ENCODE results near the gene REC8. TPM values are rescaled to one million over a fixed set of nuclear protein-coding genes. Genes with fewer than 3 reads are reported as not detected.

The REC8 gene
- polyA plus RNA-seq, 3 donors = 64.2 to 76.7 (median 67.2) TPM

DNA sequence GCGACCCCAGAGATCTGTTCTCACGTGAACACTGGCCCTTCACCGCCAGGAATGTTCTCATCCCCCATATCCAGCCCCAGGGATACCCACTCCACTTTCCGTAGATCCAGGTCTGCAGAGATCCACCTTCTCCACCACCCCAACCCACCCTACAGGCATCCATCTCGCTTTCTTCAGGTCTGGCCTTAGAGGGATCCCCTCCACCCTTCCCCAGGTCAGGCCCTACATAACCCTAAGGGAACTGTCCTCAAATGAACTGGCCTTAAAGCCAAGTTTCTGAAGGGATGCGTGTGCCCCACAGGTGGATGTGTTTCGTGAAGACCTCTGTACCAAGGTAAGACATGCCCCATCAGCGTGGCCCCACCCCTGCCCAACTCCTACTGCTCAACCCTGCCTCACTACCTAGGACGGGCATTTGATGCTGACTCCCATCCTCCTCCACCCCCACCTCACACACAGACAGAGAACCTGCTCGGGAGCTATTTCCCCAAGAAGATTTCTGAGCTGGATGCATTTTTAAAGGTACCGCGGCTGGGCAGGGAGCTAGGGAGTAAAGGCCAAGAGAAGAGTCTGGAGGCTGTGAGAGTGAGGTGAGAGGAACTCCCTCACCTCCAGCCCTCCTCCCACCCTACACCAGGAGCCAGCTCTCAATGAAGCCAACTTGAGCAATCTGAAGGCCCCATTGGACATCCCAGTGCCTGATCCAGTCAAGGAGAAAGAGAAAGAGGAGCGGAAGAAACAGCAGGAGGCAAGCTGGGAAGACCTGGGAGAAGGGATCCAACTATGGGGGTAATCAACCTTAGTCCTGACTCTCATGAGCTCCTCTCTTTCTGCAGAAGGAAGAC, 35.0 kb upstream of the REC8 start:
- no peak for DNase-seq (ENCODE audit: extremely low read depth in 1 of 11, low read depth in 9 of 11, low spot score in 4 of 11)

DNA sequence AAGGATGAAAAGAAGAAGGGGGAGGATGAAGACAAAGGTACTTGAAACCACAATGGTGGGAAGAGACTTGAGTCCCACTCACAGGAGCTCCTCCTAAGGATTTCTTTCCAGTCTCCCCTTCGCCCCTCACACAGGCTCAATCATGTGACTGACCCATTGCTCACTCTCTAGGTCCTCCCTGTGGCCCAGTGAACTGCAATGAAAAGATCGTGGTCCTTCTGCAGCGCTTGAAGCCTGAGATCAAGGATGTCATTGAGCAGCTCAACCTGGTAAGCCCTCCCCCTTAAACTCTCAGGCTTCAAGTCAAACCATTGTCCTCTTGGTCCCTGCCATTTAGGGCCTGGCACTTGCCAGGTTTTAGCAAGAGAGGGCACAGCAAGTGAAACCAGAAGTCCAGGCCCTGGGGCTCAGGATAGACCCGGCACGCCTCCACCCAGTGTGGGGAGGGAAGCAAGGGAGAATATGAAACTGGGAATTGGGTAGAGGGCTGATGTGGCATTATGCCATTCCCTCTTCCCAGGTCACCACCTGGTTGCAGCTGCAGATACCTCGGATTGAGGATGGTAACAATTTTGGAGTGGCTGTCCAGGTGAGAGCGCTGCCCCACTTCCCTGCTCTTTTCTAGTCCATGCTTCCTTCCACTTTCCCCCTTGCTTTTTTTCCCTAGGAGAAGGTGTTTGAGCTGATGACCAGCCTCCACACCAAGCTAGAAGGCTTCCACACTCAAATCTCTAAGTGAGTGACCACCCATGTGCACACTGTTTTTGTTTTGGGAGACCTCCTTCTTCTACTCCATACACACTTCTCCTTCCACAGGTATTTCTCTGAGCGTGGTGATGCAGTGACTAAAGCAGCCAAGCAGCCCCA, 34.1 kb upstream of the REC8 start:
- no peak for DNase-seq (ENCODE audit: extremely low read depth in 1 of 11, low read depth in 9 of 11, low spot score in 4 of 11)

DNA sequence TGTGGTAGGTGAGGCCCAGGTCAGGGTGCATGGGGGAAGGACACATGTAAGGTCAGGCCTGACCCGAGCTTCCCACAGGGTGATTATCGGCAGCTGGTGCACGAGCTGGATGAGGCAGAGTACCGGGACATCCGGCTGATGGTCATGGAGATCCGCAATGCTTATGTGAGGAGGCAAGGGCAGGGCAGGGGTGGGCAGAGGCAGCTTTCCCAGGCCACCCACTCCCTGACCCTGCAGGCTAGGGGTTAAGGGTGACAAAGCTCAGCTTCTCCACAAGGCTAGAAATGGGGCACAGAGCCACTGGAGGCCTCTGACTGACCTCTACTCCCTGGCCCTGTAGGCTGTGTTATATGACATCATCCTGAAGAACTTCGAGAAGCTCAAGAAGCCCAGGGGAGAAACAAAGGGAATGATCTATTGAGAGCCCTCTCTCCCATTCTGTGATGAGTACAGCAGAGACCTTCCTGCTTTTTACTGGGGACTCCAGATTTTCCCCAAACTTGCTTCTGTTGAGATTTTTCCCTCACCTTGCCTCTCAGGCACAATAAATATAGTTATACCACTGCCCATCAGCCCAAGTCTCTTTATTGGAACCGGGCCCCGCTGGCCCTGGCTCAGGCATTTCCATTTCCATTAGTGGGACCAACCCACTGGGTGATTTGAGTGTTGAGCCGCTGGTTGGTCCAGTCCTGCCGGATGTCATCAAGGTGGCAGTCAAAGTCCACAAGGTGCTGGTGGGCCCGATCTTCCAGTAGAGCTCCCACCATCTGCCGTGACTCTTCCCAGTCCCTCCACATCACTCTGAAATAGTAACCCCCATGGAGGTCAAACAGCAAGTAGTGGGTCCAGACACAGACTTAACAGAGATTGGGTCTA, 33.2 kb upstream of the REC8 start:
- DNase-seq (ENCODE audit: extremely low read depth in 1 of 11, low read depth in 9 of 11, low spot score in 4 of 11) = no peak

DNA sequence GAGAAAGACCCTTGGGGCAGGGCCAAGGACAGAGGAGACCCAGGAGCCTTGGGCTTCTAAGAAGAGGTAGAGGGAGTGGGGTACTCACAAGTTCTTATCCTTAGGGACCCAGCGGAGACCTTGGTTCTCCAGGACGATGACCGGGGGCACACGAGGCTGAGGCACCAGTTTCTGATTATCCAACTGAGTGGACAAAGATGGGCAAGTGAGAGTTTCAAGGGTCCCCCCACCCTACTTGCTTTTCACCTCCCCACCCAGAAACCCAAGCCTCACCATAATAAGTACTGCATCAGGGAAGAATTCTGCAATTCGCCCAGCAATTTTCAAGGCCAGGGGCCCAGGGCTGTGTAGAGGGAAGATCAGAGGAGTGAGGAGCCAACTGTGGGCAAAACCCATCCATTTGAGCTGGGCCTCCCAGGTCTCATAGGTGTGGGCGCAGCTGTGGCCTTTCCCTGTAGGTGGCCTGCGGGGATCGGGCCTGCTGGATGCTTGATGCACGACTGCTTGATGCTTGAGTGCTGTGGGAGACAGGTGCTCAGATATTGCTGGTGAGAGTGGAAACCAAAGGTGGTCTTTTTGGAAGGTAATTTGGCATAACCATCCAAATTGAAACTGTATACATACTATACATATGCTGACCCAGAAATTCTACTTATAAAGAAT, 32.5 kb upstream of the REC8 start:
- no peak for DNase-seq (ENCODE audit: extremely low read depth in 1 of 11, low read depth in 9 of 11, low spot score in 4 of 11)

DNA sequence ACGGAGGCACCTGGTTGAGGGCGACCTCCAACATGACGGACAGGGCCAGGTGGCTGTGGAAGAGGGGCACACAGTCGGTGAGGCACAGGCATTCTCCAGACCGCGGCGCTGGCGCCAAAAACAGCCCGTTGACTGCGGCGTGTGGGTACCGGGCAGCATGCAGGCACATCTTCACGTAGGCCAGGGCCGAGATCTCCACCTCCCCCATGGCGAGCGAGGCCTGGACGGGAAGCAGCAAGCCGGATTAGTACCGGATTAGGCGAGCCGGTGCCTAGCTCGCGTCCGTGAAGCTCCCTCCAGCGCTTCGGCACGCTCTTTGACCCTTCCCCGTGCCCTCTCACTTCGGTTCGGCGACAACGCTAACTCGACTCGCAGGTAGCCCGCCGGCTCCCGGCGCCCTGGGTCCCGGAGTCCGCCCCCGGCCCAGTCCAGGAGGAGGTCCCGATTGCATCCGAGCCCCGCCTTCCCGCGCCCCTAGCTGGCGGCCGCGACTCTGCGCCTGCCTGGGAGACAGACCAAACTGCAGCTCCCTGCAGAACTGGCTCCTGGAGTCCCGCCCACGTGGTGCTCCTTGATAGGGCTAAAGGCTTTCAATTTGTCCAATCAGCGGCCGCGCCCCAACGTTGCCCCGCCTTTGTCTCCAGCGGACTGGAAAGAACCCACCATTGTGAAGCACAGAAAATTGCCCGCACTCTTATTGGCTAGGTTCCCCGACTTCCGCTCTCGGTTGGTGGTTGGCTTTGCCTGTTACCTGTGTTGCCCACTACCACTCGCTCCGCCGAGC, 30.6 kb upstream of the REC8 start, which contains the start of gene EMC9:
TSS of gene EMC9 (minus strand) at position 495 of the 784 bp plus-strand sequence. CDS start at position 208, 287 bp downstream.
- DNase-seq (ENCODE audit: extremely low read depth in 1 of 11, low read depth in 9 of 11, low spot score in 4 of 11) = peak; percentile 97 to 100 (median 99)

DNA sequence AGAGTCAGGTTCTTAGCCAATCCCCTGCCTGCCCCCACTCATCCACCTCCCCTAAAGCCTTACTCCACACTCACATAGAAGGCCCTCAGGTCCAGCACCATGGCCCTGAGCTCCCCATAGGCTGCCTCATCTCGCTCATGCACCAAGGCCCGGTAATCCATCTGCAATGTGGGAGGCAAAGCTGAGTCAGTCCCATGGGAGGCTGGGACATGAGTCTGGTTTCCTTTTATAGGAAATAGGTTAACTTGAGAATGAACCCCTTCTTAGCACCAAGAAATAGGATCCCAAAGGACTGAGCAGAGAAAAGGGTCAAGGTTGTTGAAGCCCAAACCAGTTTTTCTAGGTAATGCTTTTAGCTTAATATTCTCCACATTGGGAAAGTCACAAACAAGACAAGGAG, 28.4 kb upstream of the REC8 start:
- no peak for DNase-seq (ENCODE audit: extremely low read depth in 1 of 11, low read depth in 9 of 11, low spot score in 4 of 11)

DNA sequence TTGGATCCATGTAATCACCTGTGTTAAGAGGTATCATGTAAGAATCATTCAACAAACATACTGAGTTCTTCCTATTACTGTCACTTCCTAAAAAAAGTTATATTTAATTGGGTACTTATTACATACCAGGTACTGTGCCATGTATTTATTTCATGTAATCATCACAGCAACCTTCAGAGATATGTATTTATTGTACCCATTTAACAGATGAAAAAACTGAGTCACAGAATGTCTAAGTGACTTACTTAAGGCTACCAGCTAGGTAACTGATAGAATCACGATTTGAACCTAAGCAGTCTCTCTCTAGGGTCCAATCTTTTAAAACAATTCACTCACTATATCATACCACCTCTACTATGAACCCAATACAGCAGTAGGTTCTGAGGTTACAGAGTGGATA, 27.4 kb upstream of the REC8 start:
- no peak for DNase-seq (ENCODE audit: extremely low read depth in 1 of 11, low read depth in 9 of 11, low spot score in 4 of 11)

DNA sequence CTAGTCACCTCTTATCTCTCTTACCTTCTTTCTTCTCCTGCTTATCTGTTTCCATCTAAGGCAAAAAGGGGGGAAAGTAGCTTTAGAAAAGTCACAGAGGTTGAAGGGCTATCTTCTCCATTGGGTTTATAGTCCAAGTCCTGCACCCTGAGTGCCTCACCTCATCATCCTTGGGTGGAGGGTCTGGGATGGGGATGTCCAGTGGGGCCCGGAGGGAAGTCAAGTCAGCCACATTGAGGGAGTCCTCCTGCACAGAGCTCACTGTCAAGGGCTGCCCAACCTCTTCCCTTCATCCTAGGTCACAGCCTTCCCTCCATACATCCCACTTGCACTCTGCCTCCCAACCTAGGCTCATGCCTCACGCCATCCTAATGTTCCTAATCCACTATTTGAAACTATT, 26.7 kb upstream of the REC8 start:
- DNase-seq (ENCODE audit: extremely low read depth in 1 of 11, low read depth in 9 of 11, low spot score in 4 of 11) = no peak

DNA sequence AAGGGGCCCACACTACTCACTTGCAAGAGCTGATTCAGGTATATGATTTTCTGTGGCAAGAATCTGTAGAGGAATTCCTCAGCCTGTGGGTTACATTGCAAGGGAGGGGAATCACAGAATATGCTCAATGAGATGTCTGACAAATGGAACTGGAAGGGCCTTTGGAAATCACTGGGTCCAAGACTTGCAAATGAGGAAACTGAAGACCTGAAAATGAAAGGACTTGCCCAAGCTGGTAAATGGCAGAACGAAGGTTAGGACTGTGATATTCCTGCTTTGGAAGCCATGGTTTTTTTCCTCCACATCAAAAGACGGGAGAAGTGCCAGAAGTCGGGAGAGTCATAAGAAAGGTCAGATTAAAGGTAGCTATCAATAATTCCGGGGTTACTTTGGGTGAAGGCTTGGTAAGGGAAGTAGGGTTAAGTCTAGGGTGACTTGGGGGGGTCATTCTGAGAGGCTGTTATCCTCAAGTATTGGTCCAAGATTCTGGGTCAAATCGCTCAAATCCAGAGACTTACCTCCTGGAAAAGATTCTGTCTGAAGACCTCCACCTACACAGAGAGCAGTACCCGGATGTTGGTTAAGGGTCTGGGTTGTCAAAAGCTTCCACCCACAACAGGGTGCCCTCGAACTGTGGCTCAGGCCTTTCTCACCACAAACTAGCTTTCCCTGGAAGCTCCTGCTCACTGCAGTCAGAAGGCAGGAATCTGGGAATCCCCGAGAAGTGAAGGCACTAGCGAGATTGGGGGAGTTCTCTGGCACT, 26.0 kb upstream of the REC8 start:
- DNase-seq (ENCODE audit: extremely low read depth in 1 of 11, low read depth in 9 of 11, low spot score in 4 of 11) = no peak

DNA sequence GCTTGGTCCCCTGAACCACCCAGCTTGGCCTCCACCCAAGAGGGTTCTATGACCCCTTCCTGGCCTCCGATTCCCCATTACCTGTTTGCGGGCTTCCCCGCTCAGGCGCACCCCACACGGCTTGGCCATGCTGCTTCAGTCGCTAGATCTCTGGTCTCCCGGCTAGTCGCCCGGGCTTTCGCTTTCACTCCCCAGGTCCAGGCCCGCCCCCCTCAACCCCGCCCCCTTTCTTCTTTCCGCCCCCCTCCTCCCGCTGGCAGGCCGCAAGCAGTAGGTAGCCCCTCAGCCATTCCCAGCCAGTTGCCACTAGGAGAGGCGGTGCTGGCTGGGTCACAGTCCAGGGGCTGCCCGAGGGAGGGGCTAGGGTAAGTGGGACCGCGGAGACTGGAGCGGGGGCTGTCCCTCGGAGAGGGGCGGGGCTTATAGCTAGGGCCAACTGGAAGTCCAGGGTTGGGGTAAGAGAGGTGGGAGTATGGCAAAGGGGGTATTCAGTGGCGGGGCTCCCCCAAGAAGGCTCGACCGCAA, 25.4 kb upstream of the REC8 start, which contains the start of gene PSME2:
TSS of gene PSME2 (minus strand) at position 158 of the 525 bp plus-strand sequence. CDS start at position 129, 29 bp downstream.
- peak; percentile 82 to 97 (median 94) for DNase-seq (ENCODE audit: extremely low read depth in 1 of 11, low read depth in 9 of 11, low spot score in 4 of 11)

DNA sequence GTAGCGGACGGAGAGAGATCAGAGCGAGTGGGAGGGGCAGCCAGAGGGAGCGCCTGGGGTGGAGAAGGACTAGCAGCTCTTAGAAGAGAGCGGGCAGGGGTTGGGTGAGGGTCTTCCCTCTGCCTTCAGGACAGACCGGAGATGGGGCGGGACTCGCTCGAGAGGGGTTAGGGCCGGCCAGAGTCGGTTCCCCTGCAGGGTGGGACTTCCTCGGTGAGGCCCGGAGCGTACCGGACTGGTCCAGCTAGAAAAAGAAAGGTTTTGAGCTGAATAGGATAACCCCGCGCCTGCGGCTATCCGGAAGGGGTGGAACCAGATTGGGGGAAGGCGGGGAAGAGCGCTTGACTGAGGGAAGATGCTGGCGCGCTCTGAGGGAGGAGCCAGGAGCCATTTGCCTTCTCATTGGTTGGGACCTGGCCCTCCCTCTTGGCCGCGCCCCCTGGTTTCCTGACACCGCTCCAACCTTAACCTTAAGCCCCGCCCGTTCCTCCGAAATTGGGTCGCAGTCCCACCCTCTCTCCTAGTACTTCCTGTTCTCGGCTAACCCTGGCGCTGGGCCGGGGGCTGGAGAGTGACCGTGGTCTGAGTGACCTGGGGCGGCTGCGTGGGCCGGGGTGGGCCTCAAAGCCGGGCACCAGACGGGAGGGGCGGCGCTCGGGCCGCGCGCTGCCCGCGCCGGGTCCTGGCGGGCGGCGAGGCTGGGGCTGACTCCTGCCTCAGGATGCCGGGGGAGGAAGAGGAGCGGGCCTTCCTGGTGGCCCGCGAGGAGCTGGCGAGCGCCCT, 24.7 kb upstream of the REC8 start, which contains the start of gene RNF31:
TSS of gene RNF31 (plus strand) at position 521 of the 783 bp plus-strand sequence. CDS start at position 722, 201 bp downstream.
- DNase-seq (ENCODE audit: extremely low read depth in 1 of 11, low read depth in 9 of 11, low spot score in 4 of 11) = peak; percentile 92 to 98 (median 97)

DNA sequence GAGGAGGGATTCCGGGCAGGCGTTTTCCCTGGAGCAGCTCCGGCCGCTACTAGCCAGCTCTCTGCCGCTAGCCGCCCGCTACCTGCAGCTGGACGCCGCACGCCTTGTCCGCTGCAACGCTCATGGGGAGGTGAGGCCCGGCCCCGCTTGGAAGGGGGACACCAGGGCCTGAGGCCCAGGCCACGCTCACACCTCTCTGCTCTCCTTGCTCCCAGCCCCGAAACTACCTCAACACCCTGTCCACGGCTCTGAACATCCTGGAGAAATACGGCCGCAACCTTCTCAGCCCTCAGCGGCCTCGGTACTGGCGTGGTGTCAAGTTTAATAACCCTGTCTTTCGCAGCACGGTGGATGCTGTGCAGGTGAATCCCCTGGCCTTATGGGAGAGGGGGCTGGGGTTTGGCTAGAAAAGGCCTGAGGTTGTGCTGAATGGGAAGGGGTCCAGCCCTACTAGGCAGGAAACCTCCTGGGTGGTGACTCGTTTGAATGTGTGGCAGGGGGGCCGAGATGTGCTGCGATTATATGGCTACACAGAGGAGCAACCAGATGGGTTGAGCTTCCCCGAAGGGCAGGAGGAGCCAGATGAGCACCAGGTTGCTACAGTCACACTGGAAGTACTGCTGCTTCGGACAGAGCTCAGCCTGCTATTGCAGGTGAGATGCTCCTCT, 24.0 kb upstream of the REC8 start:
- no peak for DNase-seq (ENCODE audit: extremely low read depth in 1 of 11, low read depth in 9 of 11, low spot score in 4 of 11)

DNA sequence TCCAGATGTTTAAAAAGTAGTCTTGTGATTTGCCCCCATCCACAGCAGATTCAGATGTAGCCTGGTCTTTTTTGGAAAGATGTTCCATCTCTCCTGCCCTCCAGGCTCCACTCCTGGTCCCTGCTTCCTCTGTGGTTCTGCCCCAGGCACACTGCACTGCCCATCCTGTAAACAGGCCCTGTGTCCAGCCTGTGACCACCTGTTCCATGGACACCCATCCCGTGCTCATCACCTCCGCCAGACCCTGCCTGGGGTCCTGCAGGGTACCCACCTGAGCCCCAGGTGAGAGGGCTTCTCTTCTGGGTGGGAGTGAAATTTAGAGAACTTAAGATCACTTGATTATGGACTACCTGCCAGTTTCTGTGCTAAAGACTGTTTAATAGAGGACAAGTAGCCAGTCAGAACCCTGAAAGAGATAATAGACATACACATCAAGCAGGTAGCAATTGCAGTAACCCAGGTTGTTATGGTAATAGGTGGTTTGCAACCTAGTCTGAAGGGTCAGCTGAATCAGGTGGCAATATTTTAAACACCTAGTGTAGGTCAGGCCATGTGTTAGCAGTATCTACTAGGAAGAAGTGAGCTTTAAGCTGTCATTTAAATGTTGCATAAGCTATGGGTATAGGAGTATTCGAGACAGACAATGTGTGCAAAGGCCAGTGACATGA, 22.4 kb upstream of the REC8 start:
- no peak for DNase-seq (ENCODE audit: extremely low read depth in 1 of 11, low read depth in 9 of 11, low spot score in 4 of 11)

DNA sequence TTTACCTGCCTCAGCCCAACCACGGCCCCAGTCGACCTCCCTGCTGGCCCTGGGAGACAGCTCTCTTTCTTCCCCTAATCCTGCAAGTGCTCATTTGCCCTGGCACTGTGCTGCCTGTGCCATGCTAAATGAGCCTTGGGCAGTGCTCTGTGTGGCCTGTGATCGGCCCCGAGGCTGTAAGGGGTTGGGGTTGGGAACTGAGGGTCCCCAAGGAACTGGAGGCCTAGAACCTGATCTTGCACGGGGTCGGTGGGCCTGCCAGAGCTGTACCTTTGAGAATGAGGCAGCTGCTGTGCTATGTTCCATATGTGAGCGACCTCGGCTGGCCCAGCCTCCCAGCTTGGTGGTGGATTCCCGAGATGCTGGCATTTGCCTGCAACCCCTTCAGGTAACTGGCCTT, 21.8 kb upstream of the REC8 start:
- DNase-seq (ENCODE audit: extremely low read depth in 1 of 11, low read depth in 9 of 11, low spot score in 4 of 11) = no peak

DNA sequence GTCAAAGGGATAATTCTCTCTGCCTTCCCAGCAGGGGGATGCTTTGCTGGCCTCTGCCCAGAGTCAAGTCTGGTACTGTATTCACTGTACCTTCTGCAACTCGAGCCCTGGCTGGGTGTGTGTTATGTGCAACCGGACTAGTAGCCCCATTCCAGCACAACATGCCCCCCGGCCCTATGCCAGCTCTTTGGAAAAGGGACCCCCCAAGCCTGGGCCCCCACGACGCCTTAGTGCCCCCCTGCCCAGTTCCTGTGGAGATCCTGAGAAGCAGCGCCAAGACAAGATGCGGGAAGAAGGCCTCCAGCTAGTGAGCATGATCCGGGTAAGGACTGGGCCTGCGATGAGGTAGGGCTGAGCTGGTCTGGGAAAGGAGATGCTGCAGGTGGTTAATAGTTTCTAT, 21.3 kb upstream of the REC8 start:
- no peak for DNase-seq (ENCODE audit: extremely low read depth in 1 of 11, low read depth in 9 of 11, low spot score in 4 of 11)
